Activated gamma-delta T cell treated with anti-CD3 and anti-CD28 coated beads, Interleukin-2, amount 50 U/mL, for 16 hours (primary cell): Measurements from ENCODE around the gene XCR1.
"Not testable (repeated sequence)": the region's sequence is repeated elsewhere in the genome, so short reads cannot be mapped to it uniquely, and the experiment has no call there.

Experiments used
- DNase-seq: peaks from one replicate; pipeline ENCODE4 v3.0.0-alpha.2; 2020; ENCODE audit warnings: low read depth

The XCR1 gene

DNA sequence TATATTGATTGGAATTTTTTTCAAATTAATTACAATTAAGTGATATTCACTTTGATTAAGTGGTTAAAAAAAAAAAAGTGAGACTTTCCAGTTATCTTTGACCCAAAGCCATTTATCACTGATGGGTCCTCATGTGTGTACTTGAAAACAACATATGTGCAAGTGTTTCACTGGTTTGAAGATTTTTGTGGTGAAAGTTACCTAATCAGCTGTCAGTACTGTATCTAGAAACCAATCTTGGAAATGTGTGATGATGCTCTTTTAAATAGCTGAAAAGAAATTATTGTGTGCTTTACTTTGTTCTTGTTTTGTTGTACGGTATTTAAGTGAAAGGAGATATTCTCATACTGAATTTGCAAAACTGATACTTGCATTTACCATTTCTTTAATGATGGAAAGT is 11.6 kb upstream of the XCR1 start:
- DNase-seq = no peak

DNA sequence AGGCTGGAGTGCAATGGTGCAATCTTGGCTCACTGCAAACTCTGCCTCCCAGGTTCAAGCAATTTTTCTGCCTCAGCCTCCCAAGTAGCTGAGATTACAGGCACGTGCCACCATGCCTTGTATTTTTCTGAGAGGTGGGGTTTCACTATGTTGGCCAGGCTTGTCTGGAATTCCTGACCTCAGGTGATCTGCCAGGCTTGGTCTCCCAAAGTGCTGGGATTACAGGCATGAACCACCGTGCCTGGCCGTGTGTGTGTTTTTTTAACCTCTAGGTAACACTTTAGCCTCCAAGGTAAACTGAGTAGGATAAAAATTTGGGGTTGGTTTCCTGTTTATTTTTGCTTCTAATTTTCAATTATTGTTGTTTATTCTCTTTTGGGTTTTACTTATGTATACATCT is 10.8 kb upstream of the XCR1 start:
- not testable (repeated sequence) for DNase-seq

DNA sequence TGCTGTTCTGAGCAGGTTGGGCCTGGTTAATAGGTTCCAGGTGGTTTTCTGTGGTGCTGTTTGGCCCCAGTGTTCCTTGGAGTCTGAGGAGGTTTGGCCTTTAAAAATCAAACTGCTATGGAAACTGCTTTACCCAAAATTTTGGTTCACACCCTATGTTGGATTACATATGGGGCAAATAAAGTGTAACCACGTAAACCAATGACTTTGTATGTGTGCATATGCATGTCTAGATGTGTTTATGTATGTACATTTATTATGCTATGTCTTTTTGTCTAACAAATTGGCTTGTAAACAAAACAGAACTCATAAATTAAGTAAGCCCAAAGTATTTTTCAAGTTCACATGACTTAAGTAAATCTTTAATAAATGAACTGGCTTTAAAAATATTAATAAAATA is 8.9 kb upstream of the XCR1 start:
- no peak for DNase-seq

GRCh38 chr3:46031747-46032146 is 4.5 kb upstream of the XCR1 start:
- DNase-seq = no peak

DNA sequence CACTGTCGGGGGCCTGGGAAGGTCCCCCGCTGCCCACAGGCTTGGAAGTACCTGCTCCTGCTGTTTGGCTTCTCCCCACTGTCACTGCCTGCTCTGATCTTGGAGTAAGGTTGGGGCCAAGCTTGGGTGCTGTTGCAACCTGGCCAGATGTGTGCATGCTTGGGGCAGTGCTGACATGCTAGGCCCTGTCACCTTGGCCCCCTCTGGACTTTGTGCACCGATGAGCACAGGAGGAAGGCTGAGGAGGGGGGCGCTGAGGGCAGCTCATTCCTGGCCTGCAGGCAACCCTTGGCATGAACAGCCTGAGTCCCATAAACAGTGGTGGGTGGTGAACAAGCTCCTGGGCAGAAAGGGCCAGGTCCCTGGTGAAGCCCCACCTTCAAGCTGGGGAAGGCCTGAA is 4.0 kb upstream of the XCR1 start:
- DNase-seq = no peak

DNA sequence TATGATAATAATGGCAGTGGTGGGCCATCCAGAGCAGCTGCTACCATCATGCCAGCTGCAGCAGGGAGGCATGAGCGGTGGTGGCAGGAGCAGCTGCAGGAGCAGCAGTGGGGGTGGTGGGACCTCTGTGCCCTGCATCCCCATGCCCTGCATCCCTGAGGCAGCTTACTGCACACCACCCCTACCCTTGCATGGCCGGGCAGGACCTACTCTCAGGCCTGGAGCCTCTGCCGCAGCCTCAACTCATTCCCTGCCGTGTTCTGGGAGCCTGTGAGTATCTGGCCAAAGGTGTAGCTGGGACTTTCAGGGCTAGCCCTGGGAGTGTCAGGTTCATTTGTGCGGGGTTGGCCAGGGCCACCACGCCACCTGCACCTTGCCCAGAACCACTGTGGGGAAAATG is 3.3 kb upstream of the XCR1 start:
- DNase-seq = no peak

- no peak for DNase-seq
Observed at GRCh38 chr3:46029953-46030543, 2.8 kb upstream of the XCR1 start.

- no peak for DNase-seq
Observed at GRCh38 chr3:46027736-46028397, 584 bp upstream of the XCR1 start.

- DNase-seq = no peak
Observed at GRCh38 chr3:46025139-46025538, 2.1 kb downstream of the XCR1 start.

DNA sequence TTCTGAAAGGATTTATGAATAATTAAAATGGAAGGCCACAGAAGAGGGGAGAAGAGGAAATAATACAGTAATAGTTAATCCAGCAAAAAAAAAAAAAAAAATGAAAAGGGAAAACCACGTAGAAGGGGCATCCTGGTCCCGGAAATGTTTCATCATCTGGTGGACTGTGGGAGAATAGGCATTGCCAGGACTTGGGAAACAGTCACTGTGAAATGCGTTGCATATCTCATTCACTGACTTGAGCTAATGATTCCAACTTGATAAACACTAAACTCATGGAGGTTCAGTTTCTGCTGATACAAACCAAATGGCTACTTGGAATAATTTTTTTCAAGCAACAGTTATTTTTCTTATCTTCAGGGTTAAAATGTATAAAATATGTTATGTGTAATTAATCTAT is 3.2 kb downstream of the XCR1 start:
- DNase-seq = no peak

GRCh38 chr3:46022909-46023785 is 4.1 kb downstream of the XCR1 start:
- DNase-seq = no peak

DNA sequence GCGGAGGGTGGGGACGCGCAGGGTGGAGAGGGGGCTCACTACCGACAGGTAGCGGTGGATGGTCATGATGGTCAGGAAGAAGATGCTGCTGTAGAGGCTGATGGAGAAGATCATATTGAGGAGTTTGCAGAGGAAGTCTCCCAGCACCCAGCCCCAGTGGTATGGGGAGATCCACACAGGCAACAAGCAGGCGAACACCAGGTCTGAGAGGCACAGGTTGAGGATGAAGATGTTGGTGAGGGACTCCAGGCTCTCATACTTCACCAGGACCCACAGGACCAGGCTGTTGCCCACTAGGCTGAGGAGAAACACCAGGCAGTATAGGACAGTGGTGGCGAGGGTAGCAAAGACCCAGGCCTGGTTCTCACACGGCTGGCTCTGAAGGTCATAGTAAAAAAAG is 5.8 kb downstream of the XCR1 start:
- DNase-seq = no peak

- DNase-seq = no peak
Observed at GRCh38 chr3:46020766-46021510, 6.3 kb downstream of the XCR1 start.

- DNase-seq = no peak
Observed at GRCh38 chr3:46019707-46020106, 7.6 kb downstream of the XCR1 start.

DNA sequence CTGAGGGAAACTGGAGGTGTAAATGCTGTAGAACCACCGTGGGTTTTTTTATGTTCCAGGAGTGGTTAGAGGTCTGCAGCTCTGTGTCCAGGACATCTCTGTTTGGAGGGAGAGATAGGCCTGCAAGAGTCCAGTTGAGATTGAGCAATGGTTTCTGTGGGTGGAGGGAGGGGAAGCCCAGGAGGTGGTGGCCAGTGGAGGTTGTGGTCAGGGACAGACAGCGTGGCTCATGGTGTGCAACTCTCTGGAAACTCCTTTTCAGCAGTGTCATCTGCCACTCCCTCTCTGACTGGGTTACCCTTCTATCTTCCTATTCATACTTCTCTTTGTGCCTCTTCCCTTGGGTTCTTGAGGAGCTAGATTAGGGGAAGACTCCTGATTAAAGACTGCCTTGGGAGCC is 9.6 kb downstream of the XCR1 start:
- no peak for DNase-seq

- DNase-seq = no peak
Observed at GRCh38 chr3:46013316-46014094, 13.8 kb downstream of the XCR1 start.

DNA sequence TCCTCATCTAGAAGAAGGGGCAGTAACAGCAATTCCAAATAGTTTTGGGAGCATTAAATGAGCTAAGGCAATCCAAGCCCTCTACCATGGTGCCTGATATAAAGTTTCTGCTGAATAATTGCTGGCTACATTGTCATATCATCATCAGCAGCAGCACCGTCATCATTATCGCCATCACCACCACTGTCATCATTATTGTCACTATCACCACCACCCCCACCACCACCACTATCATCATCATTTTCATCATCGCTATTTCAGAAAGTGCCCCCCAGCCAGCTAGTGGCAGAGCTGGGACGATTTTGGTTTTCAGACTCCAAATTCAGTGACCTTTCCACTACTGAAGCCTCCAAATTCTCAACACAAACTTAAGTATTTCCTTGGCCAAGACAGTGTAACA is 15.0 kb downstream of the XCR1 start:
- no peak for DNase-seq

DNA sequence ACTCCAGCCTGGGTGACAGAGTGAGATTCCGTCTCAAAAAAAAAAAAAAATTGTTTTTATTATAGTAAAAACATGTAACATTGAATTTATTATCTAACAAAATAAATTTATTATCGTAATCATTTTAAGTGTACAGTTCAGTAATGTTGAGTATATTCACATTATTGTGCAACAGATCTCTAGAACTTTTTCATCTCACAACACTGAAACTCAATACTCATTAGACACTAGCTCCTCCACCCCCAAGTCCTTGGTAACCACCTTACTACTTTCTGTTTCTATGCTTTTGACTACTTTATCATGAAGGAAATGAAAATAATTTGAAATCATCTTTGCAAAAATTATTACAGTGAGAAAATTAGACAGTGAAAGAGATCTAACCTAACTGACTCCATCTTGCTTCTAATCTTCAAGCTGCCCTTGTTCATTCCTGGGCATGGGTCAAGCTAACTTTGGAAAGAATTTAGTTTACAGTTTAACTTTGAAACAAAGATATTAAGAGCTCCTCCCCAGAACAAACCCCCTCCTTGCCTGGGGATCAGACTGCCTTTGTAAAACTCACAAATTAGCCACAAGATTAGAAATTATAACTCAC is 16.7 kb downstream of the XCR1 start:
- DNase-seq = no peak

GRCh38 chr3:46008058-46008457 is 19.2 kb downstream of the XCR1 start:
- DNase-seq = no peak

GRCh38 chr3:46007280-46007679 is 20.0 kb downstream of the XCR1 start:
- DNase-seq = no peak
